HG02938 (cell line): ENCODE results near the gene PIK3C2B.
A peak's percentile ranks its signal among the peaks of the same experiment; 100 is the strongest.
"Not testable (repeated sequence)": the region's sequence is repeated elsewhere in the genome, so short reads cannot be mapped to it uniquely, and the experiment has no call there.

ENCODE experiments used
- ATAC-seq: cut with Tn5 transposase; IDR thresholded peaks from one replicate; pipeline ENCODE4 v1.9.1; 2021; ENCODE audit warnings: mild to moderate bottlenecking, moderate library complexity; ENCODE audit not compliant: unreplicated experiment

Gene PIK3C2B

DNA sequence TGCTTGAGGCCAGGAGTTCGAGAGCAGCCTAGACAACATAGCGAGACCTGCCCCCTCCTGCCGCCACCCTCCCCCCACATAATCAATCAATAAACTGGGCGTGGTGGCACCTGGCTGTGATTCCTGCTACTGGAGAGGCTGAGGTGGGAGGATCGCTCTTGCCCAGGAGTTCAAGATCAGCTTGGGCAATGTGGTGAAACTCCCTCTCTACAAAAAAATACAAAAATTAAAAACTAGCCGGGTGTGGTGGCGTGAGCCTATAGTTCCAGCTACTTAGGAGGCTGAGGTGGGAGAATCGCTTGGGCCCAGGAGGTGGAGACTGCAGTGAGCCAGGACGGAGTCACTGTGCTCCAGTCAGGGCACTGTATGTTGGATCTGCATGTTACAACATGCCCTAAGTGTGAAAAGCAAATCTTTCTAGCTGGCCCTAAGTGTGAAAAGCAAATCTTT lies 14.6 kb upstream of the PIK3C2B start:
- ATAC-seq = no peak

GRCh38 chr1:204507317-204508105 lies 12.9 kb upstream of the PIK3C2B start:
- ATAC-seq = peak; percentile 8

GRCh38 chr1:204506969-204507316 lies 12.3 kb upstream of the PIK3C2B start:
- ATAC-seq = peak; percentile 59

- ATAC-seq = peak; percentile 77
Measured at GRCh38 chr1:204506201-204506968, 11.8 kb upstream of the PIK3C2B start.

GRCh38 chr1:204505674-204506200 lies 11.1 kb upstream of the PIK3C2B start:
- no peak for ATAC-seq

DNA sequence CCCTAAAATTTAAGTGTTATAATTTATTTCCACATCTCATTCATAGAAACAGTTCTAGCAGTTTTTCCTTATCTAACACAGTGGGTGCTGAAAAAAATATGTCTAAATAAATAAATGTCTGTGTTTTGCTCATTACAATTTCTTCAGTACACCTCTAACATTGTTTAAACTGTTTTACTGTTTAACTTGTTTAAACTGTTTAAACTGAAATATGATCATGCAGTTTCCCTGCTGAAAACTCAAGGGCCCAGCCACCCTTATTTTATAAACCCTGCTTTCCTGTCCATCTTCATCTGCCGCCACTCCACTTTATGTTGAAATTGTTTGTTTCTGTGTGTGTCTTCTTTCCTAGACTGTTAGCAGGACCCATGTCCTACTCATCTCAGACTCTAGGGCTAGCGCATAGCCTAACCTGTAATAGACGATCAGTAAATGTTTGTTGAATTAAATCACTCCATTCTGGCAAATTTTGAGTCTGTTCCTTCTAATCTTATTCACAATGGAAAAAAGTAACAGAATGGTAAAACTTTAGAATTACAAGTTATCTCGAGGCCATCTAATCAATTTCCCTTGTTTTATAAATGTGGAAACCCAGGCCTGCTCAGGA lies 9.4 kb upstream of the PIK3C2B start:
- no peak for ATAC-seq

GRCh38 chr1:204503122-204503912 lies 8.7 kb upstream of the PIK3C2B start:
- ATAC-seq = no peak

DNA sequence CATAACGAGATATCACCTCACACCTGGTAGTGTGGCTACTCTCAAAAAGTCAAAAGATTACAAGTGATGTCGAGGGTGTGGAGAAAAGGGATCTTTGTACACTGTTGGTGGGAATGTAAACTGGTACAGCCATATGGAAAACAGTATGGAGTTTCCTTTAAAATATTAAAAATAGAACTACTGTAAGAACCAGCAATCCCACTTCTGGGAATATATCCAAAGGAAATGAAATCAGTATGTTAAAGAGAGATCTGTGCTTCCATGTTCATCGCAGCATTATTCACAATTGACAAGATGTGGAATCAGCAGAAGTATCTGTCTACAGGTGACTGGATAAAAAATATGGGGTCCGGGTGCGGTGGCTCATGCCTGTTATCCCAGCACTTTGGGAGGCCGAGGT lies 7.6 kb upstream of the PIK3C2B start:
- ATAC-seq = no peak

DNA sequence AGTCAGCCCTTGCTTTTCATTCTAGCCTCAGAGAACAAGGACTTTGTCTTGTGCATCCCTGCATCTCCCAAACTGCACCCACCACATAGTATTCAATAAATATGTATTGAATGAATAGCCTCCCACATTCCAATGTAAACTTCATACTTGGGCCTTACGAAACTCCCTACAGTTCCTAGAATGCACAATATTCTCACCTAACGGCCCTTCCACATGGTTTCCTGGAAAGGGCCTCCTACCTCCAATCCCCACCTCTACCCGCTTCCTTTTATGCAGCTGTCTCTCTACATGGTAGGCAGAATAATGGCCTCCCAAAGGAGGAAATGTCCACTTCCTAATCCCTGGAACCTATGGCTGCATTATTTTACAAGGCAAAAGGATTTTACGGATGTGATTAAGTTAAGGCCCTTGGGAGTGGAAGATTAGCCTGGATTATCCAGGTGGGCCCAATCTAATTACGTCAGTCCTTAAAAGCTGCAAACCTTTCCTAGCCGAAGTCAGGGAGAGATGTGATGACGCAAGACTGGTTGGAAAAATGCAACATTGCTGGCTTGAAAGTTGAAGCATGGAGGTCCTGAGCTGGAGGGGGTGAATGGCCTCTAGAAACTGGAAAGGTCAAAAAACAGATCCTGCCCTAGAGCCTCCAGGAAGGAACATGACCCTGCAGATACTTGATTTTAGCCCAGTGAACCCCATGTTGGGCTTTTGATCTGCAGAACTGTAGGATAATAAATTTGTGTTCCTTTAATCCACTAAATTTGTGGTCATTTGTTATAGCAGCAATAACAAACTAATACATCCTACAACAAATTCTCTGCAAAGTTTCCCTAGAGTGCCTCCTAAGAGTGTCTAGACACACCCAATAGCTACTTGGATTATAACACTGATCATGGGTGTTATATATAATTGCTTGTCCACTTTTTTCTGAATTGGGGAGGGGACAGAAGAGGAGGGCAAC lies 5.2 kb upstream of the PIK3C2B start:
- ATAC-seq = no peak

GRCh38 chr1:204498981-204499380 lies 4.4 kb upstream of the PIK3C2B start:
- no peak for ATAC-seq

- no peak for ATAC-seq
Measured at GRCh38 chr1:204495777-204496176, 1.2 kb upstream of the PIK3C2B start.

GRCh38 chr1:204495078-204495753 lies 611 bp upstream of the PIK3C2B start:
- peak; percentile 31 for ATAC-seq

- peak; percentile 42 for ATAC-seq
Measured at GRCh38 chr1:204493984-204494280, 673 bp downstream of the PIK3C2B start.

GRCh38 chr1:204493145-204493983 lies 1.2 kb downstream of the PIK3C2B start:
- no peak for ATAC-seq

- ATAC-seq = no peak
Measured at GRCh38 chr1:204491655-204492054, 3.0 kb downstream of the PIK3C2B start.

- no peak for ATAC-seq
Measured at GRCh38 chr1:204487256-204487615, 7.4 kb downstream of the PIK3C2B start.

- not testable (repeated sequence) for ATAC-seq
Measured at GRCh38 chr1:204486513-204487255, 7.9 kb downstream of the PIK3C2B start.

- ATAC-seq = no peak
Measured at GRCh38 chr1:204483791-204484190, 10.8 kb downstream of the PIK3C2B start.
